Ovary (tissue), 9 donors: ENCODE data around the gene PDE4C. TPM values are rescaled to one million over a fixed set of nuclear protein-coding genes. Genes with fewer than 3 reads are reported as not detected.

Source experiments
- DNase-seq, 5 donors: peaks; one replicate each; pipeline ENCODE4 v3.0.0-alpha.2; 2019 to 2020
- H3K27ac ChIP-seq, 2 donors: fragments of 200-600 bp; one replicate each; pipeline versions ENCODE4 v1.5.1 to v1.8.0; 2019 to 2022
- H3K27me3 ChIP-seq: fragments of 200-600 bp; one replicate; pipeline ENCODE4 v1.8.0; 2022
- H3K36me3 ChIP-seq: fragments of 200-600 bp; sonication (generic); one replicate; pipeline ENCODE4 v1.5.1; 2019
- H3K4me1 ChIP-seq: one replicate; pipeline ENCODE4 v1.8.1; 2013; ENCODE audit warnings: mild to moderate bottlenecking, moderate library complexity; ENCODE audit not compliant: insufficient read depth
- H3K4me3 ChIP-seq: fragments of 200-600 bp; sonication (generic); one replicate; pipeline ENCODE4 v1.5.1; 2017
- H3K9me3 ChIP-seq, 2 donors: fragments of 200-600 bp in 1 of 2; sonication (generic) in 1 of 2; one replicate each; pipeline versions ENCODE4 v1.5.1 to v1.8.1; 2013 to 2019; ENCODE audit warnings: mild to moderate bottlenecking in 1 of 2, moderate library complexity in 1 of 2
- CTCF ChIP-seq, 3 donors: fragments of 450-650 bp in 2 of 3; fragments of 200-600 bp in 1 of 3; IDR thresholded peaks; one replicate each; pipeline versions ENCODE4 v1.5.1 to v1.8.0; 2016 to 2022; ENCODE audit warnings: antibody characterized with exemption in 3 of 3, mild to moderate bottlenecking in 1 of 3
- EP300 ChIP-seq: sonication (generic); formaldehyde crosslinking; IDR thresholded peaks from one replicate; pipeline ENCODE4 v1.6.1; 2017; ENCODE audit warnings: antibody characterized with exemption
- POLR2A ChIP-seq: fragments of 450-650 bp; IDR thresholded peaks from one replicate; pipeline ENCODE4 v1.6.1; 2017; ENCODE audit warnings: antibody characterized with exemption, mild to moderate bottlenecking, moderate library complexity
- WGBS, 3 donors: extraction: QIAGEN DNeasy Blood & Tissue Kit in 1 of 3; methylation state at CpG; one replicate each; pipeline versions ENCODE4 v1.1.5 to v1.1.7; 2013 to 2017; 5-methylcytosine and 5-hydroxymethylcytosine counted together
- intact Hi-C, 4 donors: fragments of 100-400 bp; cut with DNase I; formaldehyde crosslinking; loops; one replicate each; pipeline versions ENCODE4 v1.11.0 to v1.15.1; 2022 to 2023
- polyA plus RNA-seq, 2 donors: library from polyadenylated mRNA; stranded (reverse); fragments of 200-250 nt in 1 of 2; fragments of 350-450 nt in 1 of 2; fragmentation: Illumina TruSeq in 1 of 2; extraction: RNeasy Lipid Tissue Mini Kit (QIAGEN cat#74804) in 1 of 2; gene quantifications; one replicate each; pipeline ENCODE4 v1.2.3, GENCODE V29; 2013 to 2014
- total RNA-seq, 7 donors: library from RNA; depleted of rRNA in 2 of 7; stranded (reverse); fragments of >200 nt in 2 of 7; fragmentation: NEBNext Ultra II Directional in 3 of 7; extraction: Animal tissue kit (Norgen Biotek cat#: 25700) in 3 of 7; gene quantifications; one replicate each; pipeline versions ENCODE4 v1.1.0 to v1.2.4, GENCODE V29; 2016 to 2023
- donor health status: DM: no; HTN: no; CAD: no; lungs with moderate emphysema.
- donor health status: DM: no; HTN: no; CAD: no.
- donor health status: Bipolar disorder and iron deficiency.
- donor health status: DM: yes; HTN: yes; CAD: no.
- donor health status: DM: no; HTN: no; CAD: no.
- donor health status: DM: yes; HTN: yes; CAD: no.

The PDE4C gene
- total and polyA plus RNA-seq, 9 donors: 0.50 to 1.7 (median 0.98) TPM; not detected in 1

- TF ChIP-seq EP300: no peak
- TF ChIP-seq CTCF (IDR thresholded peaks at IDR 0.05): no peak
- intact Hi-C loops: loop anchor here in 2 of 4 donors (5.0 to 10.0 kb wide), 3 partner anchors 56 to 216 kb away; partner anchors contain the start of gene SSBP4 (in 1 of the 2)
These were observed 27.9 kb downstream of the PDE4C start for GRCh38 chr19:18198374-18198773.

GRCh38 chr19:18197941-18198340, 28.3 kb downstream of the PDE4C start:
- H3K4me1 ChIP-seq: peaks cover 13% of the 10 kb centered on the region
- H3K9me3 ChIP-seq: no peaks in the 10 kb centered on the region
- no peak for DNase-seq
- no peak overlapping the region for H3K27ac ChIP-seq
- 70 to 77% (median 75%) methylated on average over 6 of the region's 6 CpGs for WGBS, 3 donors
- TF ChIP-seq CTCF (IDR thresholded peaks at IDR 0.05): no peak
- no peak for TF ChIP-seq POLR2A
- TF ChIP-seq EP300: no peak
- no peak overlapping the region for H3K4me3 ChIP-seq
- no peaks in the 10 kb centered on the region for H3K36me3 ChIP-seq
- intact Hi-C loops: loop anchor here in 2 of 4 donors (5.0 to 10.0 kb wide), 3 partner anchors 57 to 217 kb away; partner anchors contain the start of gene SSBP4 (in 1 of the 2)
- no peaks in the 10 kb centered on the region for H3K27me3 ChIP-seq

More at GRCh38 chr19:18198374-18198773, 27.9 kb downstream of the PDE4C start:
- WGBS, 3 donors: 82 to 90% (median 90%) methylated on average over 6 of the region's 6 CpGs
- Histone ChIP-seq H3K27me3 (no peaks in the 10 kb centered on the region), H3K4me1 (peaks cover 18% of the 10 kb centered on the region), H3K4me3 (no peak overlapping the region), H3K9me3 (no peaks in the 10 kb centered on the region), H3K27ac (no peak overlapping the region), H3K36me3 (no peaks in the 10 kb centered on the region)
- DNase-seq: no peak

GRCh38 chr19:18197306-18197705, 28.9 kb downstream of the PDE4C start:
- H3K4me1 ChIP-seq: peaks cover 7% of the 10 kb centered on the region
- no peak overlapping the region for H3K27ac ChIP-seq
- intact Hi-C loops: loop anchor here in 2 of 4 donors (5.0 to 10.0 kb wide), 3 partner anchors 57 to 217 kb away; partner anchors contain the start of gene SSBP4 (in 1 of the 2)
- H3K9me3 ChIP-seq: no peaks in the 10 kb centered on the region
- no peak overlapping the region for H3K4me3 ChIP-seq
- 86 to 88% (median 88%) methylated on average over 18 of the region's 18 CpGs for WGBS, 3 donors
- TF ChIP-seq EP300 (no peak), CTCF (IDR thresholded peaks at IDR 0.05) (no peak), POLR2A (no peak)
- H3K36me3 ChIP-seq: no peaks in the 10 kb centered on the region
- no peak for DNase-seq
- no peaks in the 10 kb centered on the region for H3K27me3 ChIP-seq

- H3K36me3 ChIP-seq: no peaks in the 10 kb centered on the region
- H3K4me1 ChIP-seq: peaks cover 6% of the 10 kb centered on the region
- H3K4me3 ChIP-seq: no peak overlapping the region
- intact Hi-C loops: loop anchor here in 2 of 4 donors (5.0 to 10.0 kb wide), 3 partner anchors 58 to 218 kb away; partner anchors contain the start of gene SSBP4 (in 1 of the 2)
- TF ChIP-seq POLR2A (no peak), CTCF (IDR thresholded peaks at IDR 0.05) (no peak), EP300 (no peak)
- no peak for DNase-seq
- no peaks in the 10 kb centered on the region for H3K9me3 ChIP-seq
- no peak overlapping the region for H3K27ac ChIP-seq
- 77 to 82% (median 80%) methylated on average over 7 of the region's 7 CpGs for WGBS, 3 donors
- no peaks in the 10 kb centered on the region for H3K27me3 ChIP-seq
These were observed 29.8 kb downstream of the PDE4C start for GRCh38 chr19:18196511-18196845.
